Upper lobe of left lung (tissue), 4 donors: ENCODE measurements around the gene DLX4.

Experiments
- POLR2A ChIP-seq, 4 donors: fragments of 450-650 bp; IDR thresholded peaks; one replicate each; pipeline ENCODE4 v1.5.1; 2016 to 2017; ENCODE audit warnings: antibody characterized with exemption in 4 of 4, mild to moderate bottlenecking in 2 of 4
- TF ChIP-seq, protein P1 (sequence below), 6 experiments: fragments of 450-650 bp in 4 of 6; fragments of 200-600 bp in 2 of 6; sonication (generic) in 2 of 6; IDR thresholded peaks; one replicate each; pipeline ENCODE4 v1.5.1; 2016 to 2019; ENCODE audit warnings: antibody characterized with exemption in 6 of 6

DNA sequence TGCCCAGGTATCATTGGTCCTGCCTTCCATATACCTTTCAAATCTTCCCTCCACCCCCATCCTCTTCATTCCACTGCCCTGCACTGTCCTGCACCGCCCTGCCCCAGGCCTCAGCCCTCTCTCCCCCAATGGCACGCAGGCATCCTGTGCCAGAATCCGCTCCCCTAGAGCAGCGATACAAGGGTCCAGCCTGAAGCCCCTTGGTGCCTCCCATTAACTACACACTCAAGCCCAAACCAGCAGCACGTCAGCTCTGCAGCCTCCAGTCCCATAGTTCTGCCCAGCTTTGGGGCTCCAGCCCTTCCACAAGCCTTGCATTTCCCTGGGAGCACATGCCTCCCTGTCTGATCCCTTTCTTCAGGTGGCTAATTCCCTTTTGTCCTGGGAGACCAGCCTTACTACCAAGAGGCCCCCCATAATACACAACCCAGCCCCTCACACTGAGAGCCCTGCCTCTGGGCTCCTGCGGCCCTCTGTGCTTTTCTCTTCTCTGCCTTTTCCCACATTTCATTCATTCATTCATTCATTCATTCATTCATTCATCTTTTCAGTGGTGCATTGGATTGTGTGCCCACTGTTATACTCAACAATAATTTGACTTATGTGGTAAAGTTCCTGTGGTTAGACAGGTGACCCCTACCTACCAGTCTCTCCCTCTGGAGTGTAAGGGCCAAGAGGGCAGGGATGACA, 52.8 kb downstream of the DLX4 start:
- TF ChIP-seq, protein P1, sequence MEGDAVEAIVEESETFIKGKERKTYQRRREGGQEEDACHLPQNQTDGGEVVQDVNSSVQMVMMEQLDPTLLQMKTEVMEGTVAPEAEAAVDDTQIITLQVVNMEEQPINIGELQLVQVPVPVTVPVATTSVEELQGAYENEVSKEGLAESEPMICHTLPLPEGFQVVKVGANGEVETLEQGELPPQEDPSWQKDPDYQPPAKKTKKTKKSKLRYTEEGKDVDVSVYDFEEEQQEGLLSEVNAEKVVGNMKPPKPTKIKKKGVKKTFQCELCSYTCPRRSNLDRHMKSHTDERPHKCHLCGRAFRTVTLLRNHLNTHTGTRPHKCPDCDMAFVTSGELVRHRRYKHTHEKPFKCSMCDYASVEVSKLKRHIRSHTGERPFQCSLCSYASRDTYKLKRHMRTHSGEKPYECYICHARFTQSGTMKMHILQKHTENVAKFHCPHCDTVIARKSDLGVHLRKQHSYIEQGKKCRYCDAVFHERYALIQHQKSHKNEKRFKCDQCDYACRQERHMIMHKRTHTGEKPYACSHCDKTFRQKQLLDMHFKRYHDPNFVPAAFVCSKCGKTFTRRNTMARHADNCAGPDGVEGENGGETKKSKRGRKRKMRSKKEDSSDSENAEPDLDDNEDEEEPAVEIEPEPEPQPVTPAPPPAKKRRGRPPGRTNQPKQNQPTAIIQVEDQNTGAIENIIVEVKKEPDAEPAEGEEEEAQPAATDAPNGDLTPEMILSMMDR (IDR thresholded peaks at IDR 0.05), result no peak
- TF ChIP-seq POLR2A (IDR thresholded peaks at IDR 0.05), result no peak
